ENCODE results near the gene DMD. TPM values are rescaled to one million over a fixed set of nuclear protein-coding genes. Genes with fewer than 3 reads are reported as not detected.

The DMD gene
- total and polyA plus RNA-seq, 2 of the 8 experiments (the other 6 are each of a cell fraction or from before 2014, with no cell fraction given): 4.8 to 7.4 TPM

DNA sequence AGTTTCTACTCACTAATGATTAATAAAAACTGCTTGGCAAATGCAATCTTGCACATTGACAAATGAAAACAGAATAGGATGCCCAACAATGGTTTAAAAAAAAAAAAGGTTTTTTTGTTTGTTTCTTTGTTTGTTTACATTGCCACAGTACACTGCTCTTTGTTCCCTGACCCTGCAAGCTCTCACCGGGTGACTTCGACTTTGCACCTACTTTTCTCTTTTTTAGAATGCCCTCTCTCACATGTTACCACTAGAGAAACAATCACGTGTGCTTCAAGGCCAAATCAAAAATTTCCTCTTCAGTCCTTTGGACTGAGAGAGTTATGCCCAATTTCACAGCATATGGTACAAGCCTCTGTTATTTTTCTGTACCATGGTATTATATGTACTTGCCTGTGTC, 101.5 kb downstream of the DMD start (continued):
- TF ChIP-seq KDM5A (IDR thresholded peaks at IDR 0.05; ENCODE audit: low read length): no peak
- TF ChIP-seq JUN (IDR thresholded peaks at IDR 0.05; ENCODE audit: low read depth, low read length): no peak
- TF ChIP-seq SUZ12 (IDR thresholded peaks at IDR 0.05; ENCODE audit: low read length): no peak
- TF ChIP-seq CREB1 (IDR thresholded peaks at IDR 0.05): no peak

Data from H1 (cell line).